Keratinocyte (primary cell): Measurements from ENCODE around the gene MALT1. TPM values are rescaled to one million over a fixed set of nuclear protein-coding genes. Genes with fewer than 3 reads are reported as not detected.

ENCODE experiments used
- DNase-seq: peaks from one replicate; pipeline ENCODE4 v3.0.0-alpha.2; 2011; ENCODE audit warnings: low read depth, missing footprints, low spot score
- FAIRE-seq: peaks from 2 replicates; lab custom pipeline; 2011; peaks lifted over from hg19 to GRCh38; lab: Jason Lieb, UNC
- H2AFZ ChIP-seq: 2 replicates; pipeline ENCODE4 v1.6.0; 2012; ENCODE audit warnings: low read length, control low read depth, inconsistent platforms; ENCODE audit not compliant: control insufficient read depth
- H3K27ac ChIP-seq: 2 replicates; pipeline ENCODE4 v1.5.1; 2011; ENCODE audit warnings: low read length; ENCODE audit not compliant: control insufficient read depth, insufficient read depth
- H3K27me3 ChIP-seq: 3 replicates; pipeline ENCODE4 v1.6.0; 2011; ENCODE audit warnings: low read length; ENCODE audit not compliant: control insufficient read depth, insufficient read depth; ENCODE audit errors: extremely low read depth
- H3K36me3 ChIP-seq, 2 experiments: 2 replicates in 1 of 2; 3 replicates in 1 of 2; pipeline ENCODE4 v1.5.1; 2011; ENCODE audit warnings: low read length in 2 of 2, mild to moderate bottlenecking in 1 of 2; ENCODE audit not compliant: control insufficient read depth in 2 of 2, insufficient read depth in 2 of 2; ENCODE audit errors: extremely low read depth in 1 of 2
- H3K4me1 ChIP-seq: 3 replicates; pipeline ENCODE4 v1.5.1; 2011; ENCODE audit warnings: low read length; ENCODE audit not compliant: control insufficient read depth, insufficient read depth; ENCODE audit errors: extremely low read depth
- H3K4me2 ChIP-seq: 3 replicates; pipeline ENCODE4 v1.6.0; 2011; ENCODE audit warnings: low read depth, low read length; ENCODE audit not compliant: control insufficient read depth, insufficient read depth; ENCODE audit errors: extremely low read depth
- H3K4me3 ChIP-seq, 3 experiments: fragments of 200-600 bp in 1 of 3; sonication (generic) in 1 of 3; 2 replicates in 2 of 3; 3 replicates in 1 of 3; pipeline ENCODE4 v1.5.1; 2011 to 2016; ENCODE audit warnings: low read length in 3 of 3, mild to moderate bottlenecking in 3 of 3, control low read depth in 2 of 3, inconsistent platforms in 1 of 3, low read depth in 1 of 3, mixed read lengths in 1 of 3, mixed run types in 1 of 3, moderate library complexity in 1 of 3; ENCODE audit not compliant: control insufficient read depth in 2 of 3, insufficient read depth in 2 of 3; ENCODE audit errors: extremely low read depth in 1 of 3
- H3K79me2 ChIP-seq: 2 replicates; pipeline ENCODE4 v1.6.0; 2012; ENCODE audit warnings: low read length; ENCODE audit not compliant: control insufficient read depth, insufficient read depth
- H3K9ac ChIP-seq: 3 replicates; pipeline ENCODE4 v1.6.0; 2011; ENCODE audit warnings: low read length; ENCODE audit not compliant: control insufficient read depth, insufficient read depth; ENCODE audit errors: extremely low read depth
- H3K9me1 ChIP-seq: 3 replicates; pipeline ENCODE4 v1.6.0; 2011; ENCODE audit warnings: low read length; ENCODE audit not compliant: control insufficient read depth, insufficient read depth; ENCODE audit errors: extremely low read depth
- H3K9me3 ChIP-seq: 2 replicates; pipeline ENCODE4 v1.5.1; 2012; ENCODE audit warnings: low read depth, low read length; ENCODE audit not compliant: control insufficient read depth
- H4K20me1 ChIP-seq: 3 replicates; pipeline ENCODE4 v1.6.0; 2011; ENCODE audit warnings: low read length; ENCODE audit not compliant: control insufficient read depth, insufficient read depth; ENCODE audit errors: extremely low read depth
- CTCF ChIP-seq, 3 experiments: IDR thresholded peaks in 1 of 3; conservative IDR thresholded peaks in 1 of 3; optimal IDR thresholded peaks in 1 of 3; 2 replicates in 2 of 3; 3 replicates in 1 of 3; pipeline versions ENCODE3 to v1.5.1; 2011; ENCODE audit warnings: low read length in 3 of 3, mild to moderate bottlenecking in 3 of 3, moderate library complexity in 2 of 3, control low read depth in 1 of 3, inconsistent platforms in 1 of 3; ENCODE audit not compliant: insufficient read depth in 2 of 3; ENCODE audit errors: extremely low read depth in 1 of 3
- EZH2 ChIP-seq: IDR thresholded peaks from one replicate; pipeline ENCODE4 v1.6.1; 2012; ENCODE audit warnings: inconsistent platforms, mild to moderate bottlenecking, low read length, moderate library complexity
- dilution Hi-C: fragments of 300-500 bp; cut with MboI; formaldehyde crosslinking; loops from one replicate; pipeline ENCODE4 v1.7.0; 2020; ENCODE audit warnings: low sequenced_read_pairs; ENCODE audit not compliant: extremely low pct_ligation_motif_present
- polyA plus RNA-seq, 5 experiments: library from polyadenylated mRNA; depleted of rRNA in 3 of 5; stranded (reverse) in 3 of 5; stranded (forward) in 1 of 5; unstranded in 1 of 5; fragments of >200 nt; gene quantifications; 1 replicate in 1 of 5; 2 replicates in 3 of 5; 3 replicates in 1 of 5; pipeline versions ENCODE4 v1.2.1 to v1.2.3, GENCODE V29; 2011 to 2012; ENCODE audit warnings: missing spikeins in 2 of 5, low read depth in 1 of 5, low replicate concordance in 1 of 5

MALT1 gene
- polyA plus RNA-seq, 1 donor (not counting 4 experiments of a cell fraction or from before 2014, with no cell fraction given), result 52.1 TPM

GRCh38 chr18:58753976-58754375 is 82.7 kb downstream of the MALT1 start:
- Histone ChIP-seq H3K27me3 (no peaks in the 10 kb centered on the region), H3K4me2 (no peak overlapping the region), H3K79me2 (no peaks in the 10 kb centered on the region), H4K20me1 (no peaks in the 10 kb centered on the region), H3K4me3 (no peak overlapping the region), H2AFZ (no peak overlapping the region), H3K36me3 (peaks cover 4 to 19% of the 10 kb centered on the region in 2 experiments), H3K9ac (no peak overlapping the region), H3K9me3 (no peaks in the 10 kb centered on the region), H3K27ac (no peak overlapping the region), H3K4me1 (peaks cover 17% of the 10 kb centered on the region), H3K9me1 (no peaks in the 10 kb centered on the region)
- FAIRE-seq, result peak; percentile 55
- no peak for TF ChIP-seq EZH2
- no peak for TF ChIP-seq CTCF (optimal IDR thresholded peaks at IDR 0.05 in 1 of 3, IDR thresholded peaks at IDR 0.05 in 1 of 3, conservative IDR thresholded peaks at IDR 0.05 in 1 of 3; ENCODE audit: extremely low read depth in 1 of 3, insufficient read depth in 2 of 3, low read length in 3 of 3)
- dilution Hi-C loops, result no loop called here
- no peak for DNase-seq

- no peak overlapping the region for H3K27ac ChIP-seq
- H3K27me3 ChIP-seq, result no peaks in the 10 kb centered on the region
- no peaks in the 10 kb centered on the region for H3K9me3 ChIP-seq
- H3K36me3 ChIP-seq, result peaks cover 2 to 13% of the 10 kb centered on the region in 2 experiments
- no peaks in the 10 kb centered on the region for H3K9me1 ChIP-seq
- TF ChIP-seq EZH2 (no peak), CTCF (optimal IDR thresholded peaks at IDR 0.05 in 1 of 3, IDR thresholded peaks at IDR 0.05 in 1 of 3, conservative IDR thresholded peaks at IDR 0.05 in 1 of 3; ENCODE audit: extremely low read depth in 1 of 3, insufficient read depth in 2 of 3, low read length in 3 of 3) (no peak)
- no peaks in the 10 kb centered on the region for H3K79me2 ChIP-seq
- no peak overlapping the region for H3K4me3 ChIP-seq
- DNase-seq, result no peak
- peaks cover 17% of the 10 kb centered on the region for H3K4me1 ChIP-seq
- dilution Hi-C loops, result no loop called here
- no peak overlapping the region for H3K4me2 ChIP-seq
- H2AFZ ChIP-seq, result no peak overlapping the region
- no peak for FAIRE-seq
- H3K9ac ChIP-seq, result no peak overlapping the region
- H4K20me1 ChIP-seq, result no peaks in the 10 kb centered on the region
Observed at GRCh38 chr18:58754544-58755068, 83.3 kb downstream of the MALT1 start.
